ENCODE data around the gene QRSL1.

DNA sequence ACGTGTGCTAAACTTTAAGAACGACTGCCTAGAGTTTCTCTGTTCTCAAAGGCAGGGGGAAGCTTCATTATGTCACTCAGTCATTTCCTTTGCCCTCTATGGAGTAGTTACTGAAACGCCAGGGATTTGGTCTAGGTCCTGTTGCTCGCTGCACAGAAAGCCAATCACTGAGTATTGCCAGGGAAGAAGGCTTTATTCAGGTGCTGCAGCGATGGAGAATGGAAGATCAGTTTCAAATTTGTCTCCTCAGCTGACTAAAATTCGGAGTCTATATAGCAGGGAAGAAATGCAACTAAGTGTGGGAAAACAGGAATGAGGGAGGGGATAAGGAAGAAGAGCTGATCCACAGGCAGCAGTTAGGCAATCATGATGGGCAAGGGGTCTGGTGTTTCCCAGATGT is 75.8 kb downstream of the QRSL1 start:
- TF ChIP-seq, protein P1, sequence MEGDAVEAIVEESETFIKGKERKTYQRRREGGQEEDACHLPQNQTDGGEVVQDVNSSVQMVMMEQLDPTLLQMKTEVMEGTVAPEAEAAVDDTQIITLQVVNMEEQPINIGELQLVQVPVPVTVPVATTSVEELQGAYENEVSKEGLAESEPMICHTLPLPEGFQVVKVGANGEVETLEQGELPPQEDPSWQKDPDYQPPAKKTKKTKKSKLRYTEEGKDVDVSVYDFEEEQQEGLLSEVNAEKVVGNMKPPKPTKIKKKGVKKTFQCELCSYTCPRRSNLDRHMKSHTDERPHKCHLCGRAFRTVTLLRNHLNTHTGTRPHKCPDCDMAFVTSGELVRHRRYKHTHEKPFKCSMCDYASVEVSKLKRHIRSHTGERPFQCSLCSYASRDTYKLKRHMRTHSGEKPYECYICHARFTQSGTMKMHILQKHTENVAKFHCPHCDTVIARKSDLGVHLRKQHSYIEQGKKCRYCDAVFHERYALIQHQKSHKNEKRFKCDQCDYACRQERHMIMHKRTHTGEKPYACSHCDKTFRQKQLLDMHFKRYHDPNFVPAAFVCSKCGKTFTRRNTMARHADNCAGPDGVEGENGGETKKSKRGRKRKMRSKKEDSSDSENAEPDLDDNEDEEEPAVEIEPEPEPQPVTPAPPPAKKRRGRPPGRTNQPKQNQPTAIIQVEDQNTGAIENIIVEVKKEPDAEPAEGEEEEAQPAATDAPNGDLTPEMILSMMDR (conservative IDR thresholded peaks at IDR 0.05): no peak
- TF ChIP-seq EZH2 (IDR thresholded peaks at IDR 0.05; ENCODE audit: low read depth): no peak

Data from PC-9 (cell line).